Thyroid gland (tissue), 4 donors: ENCODE measurements around the gene GAB4.

ENCODE experiments used
- CTCF ChIP-seq, 6 experiments: fragments of 200-600 bp in 3 of 6; fragments of 450-650 bp in 3 of 6; sonication (generic) in 3 of 6; IDR thresholded peaks; one replicate each; pipeline ENCODE4 v1.5.1; 2016 to 2019; ENCODE audit warnings: antibody characterized with exemption in 6 of 6, mild to moderate bottlenecking in 2 of 6, inconsistent platforms in 1 of 6, moderate library complexity in 1 of 6
- POLR2A ChIP-seq, 2 donors: fragments of 450-650 bp; IDR thresholded peaks; one replicate each; pipeline ENCODE4 v1.6.1; 2017; ENCODE audit warnings: antibody characterized with exemption in 2 of 2, mild to moderate bottlenecking in 2 of 2, moderate library complexity in 1 of 2

GRCh38 chr22:16961477-16962186, 46.4 kb downstream of the GAB4 start:
- TF ChIP-seq POLR2A (IDR thresholded peaks at IDR 0.05), result no peak
- no peak for TF ChIP-seq CTCF (IDR thresholded peaks at IDR 0.05)
